Duodenal mucosa (tissue), 2 donors: ENCODE data around the gene IGF1.

Source experiments
- H3K27ac ChIP-seq: one replicate; pipeline ENCODE4 v1.7.0; 2013; ENCODE audit warnings: low read depth, low read length
- H3K27me3 ChIP-seq, 2 donors: one replicate each; pipeline ENCODE4 v1.7.0; 2013; ENCODE audit warnings: low read length in 2 of 2, control low read depth in 1 of 2; ENCODE audit not compliant: insufficient read depth in 2 of 2, control insufficient read depth in 1 of 2
- H3K36me3 ChIP-seq, 2 donors: one replicate each; pipeline ENCODE4 v1.7.0; 2013; ENCODE audit warnings: low read length in 2 of 2, control low read depth in 1 of 2; ENCODE audit not compliant: insufficient read depth in 2 of 2, control insufficient read depth in 1 of 2
- H3K4me1 ChIP-seq, 2 donors: one replicate each; pipeline ENCODE4 v1.7.0; 2013; ENCODE audit warnings: low read length in 2 of 2, control low read depth in 1 of 2; ENCODE audit not compliant: insufficient read depth in 2 of 2, control insufficient read depth in 1 of 2
- H3K4me3 ChIP-seq, 2 donors: one replicate each; pipeline ENCODE4 v1.7.0; 2013; ENCODE audit warnings: low read length in 2 of 2, low read depth in 1 of 2
- H3K9ac ChIP-seq, 2 donors: one replicate each; pipeline ENCODE4 v1.7.0; 2013; ENCODE audit warnings: low read length in 2 of 2, low read depth in 1 of 2
- H3K9me3 ChIP-seq, 2 donors: one replicate each; pipeline ENCODE4 v1.7.0; 2013; ENCODE audit warnings: low read length in 2 of 2, control low read depth in 1 of 2; ENCODE audit not compliant: control insufficient read depth in 1 of 2

The IGF1 gene

DNA sequence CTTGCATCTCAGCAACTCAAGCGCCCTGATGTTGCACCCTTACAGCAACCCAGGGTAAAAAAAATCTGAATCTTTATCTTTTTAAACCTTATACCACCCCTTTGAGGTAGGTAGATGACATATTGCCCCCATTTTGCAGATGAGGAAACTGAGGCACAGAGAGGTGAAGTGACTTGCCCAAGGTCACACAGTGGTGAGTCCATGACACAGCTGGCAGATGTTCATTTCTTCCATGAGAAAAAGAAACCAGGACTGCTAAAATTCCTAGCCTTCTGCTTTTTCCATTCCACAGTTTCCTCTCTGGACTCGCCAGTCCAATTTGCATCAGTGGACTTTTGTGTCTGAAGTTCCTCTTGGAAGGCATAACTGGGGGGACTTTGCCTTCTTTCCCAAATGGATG lies 79.3 kb downstream of the IGF1 start:
- Histone ChIP-seq H3K27ac (no peak overlapping the region), H3K27me3 (no peaks in the 10 kb centered on the region), H3K4me1 (no peaks in the 10 kb centered on the region), H3K9me3 (no peaks in the 10 kb centered on the region), H3K9ac (no peak overlapping the region), H3K36me3 (no peaks in the 10 kb centered on the region), H3K4me3 (no peak overlapping the region)

DNA sequence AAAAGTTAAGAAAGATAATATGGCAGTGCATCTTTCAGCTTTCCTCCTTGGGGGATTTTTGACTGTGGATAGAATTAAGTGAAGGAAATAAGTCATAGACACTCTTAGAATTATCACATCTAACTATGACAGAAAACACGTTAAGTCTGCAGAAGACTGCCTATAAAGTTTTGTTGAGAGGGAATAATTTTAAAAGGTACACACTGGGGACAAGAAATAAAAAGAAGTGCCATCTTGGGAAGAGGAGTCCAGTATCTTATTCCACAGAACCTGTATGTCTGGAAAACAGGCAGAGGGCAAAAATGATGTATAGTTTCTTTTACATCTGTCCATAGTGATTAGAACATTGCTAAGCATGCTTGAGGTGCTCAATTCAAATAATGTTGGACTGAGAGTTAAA lies 80.7 kb downstream of the IGF1 start:
- Histone ChIP-seq H3K9me3 (no peaks in the 10 kb centered on the region), H3K9ac (no peak overlapping the region), H3K27ac (no peak overlapping the region), H3K36me3 (no peaks in the 10 kb centered on the region), H3K4me1 (no peaks in the 10 kb centered on the region), H3K4me3 (no peak overlapping the region), H3K27me3 (no peaks in the 10 kb centered on the region)

DNA sequence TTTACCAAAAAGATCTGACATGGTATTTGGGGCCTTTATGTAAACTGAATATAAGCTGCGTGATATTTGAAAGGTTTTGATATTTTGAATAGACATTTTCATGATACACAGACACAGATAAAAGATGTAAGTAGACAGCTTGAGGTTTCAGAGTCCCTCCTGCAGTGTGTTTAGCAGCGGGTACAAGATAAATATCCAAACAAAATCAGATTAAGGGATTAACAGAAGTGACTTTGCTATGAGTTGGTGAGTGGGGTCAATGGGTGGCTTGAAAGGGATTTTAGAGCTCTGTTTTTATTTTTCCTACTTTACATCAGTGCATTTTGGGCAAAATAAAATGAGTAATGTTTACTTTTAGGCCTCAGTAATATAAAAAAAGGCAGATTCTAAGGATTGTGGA lies 84.1 kb downstream of the IGF1 start:
- no peak overlapping the region for H3K4me3 ChIP-seq
- H3K36me3 ChIP-seq, result no peaks in the 10 kb centered on the region
- H3K9ac ChIP-seq, result no peak overlapping the region
- H3K27me3 ChIP-seq, result no peaks in the 10 kb centered on the region
- no peak overlapping the region for H3K27ac ChIP-seq
- H3K9me3 ChIP-seq, result no peaks in the 10 kb centered on the region
- no peaks in the 10 kb centered on the region for H3K4me1 ChIP-seq

DNA sequence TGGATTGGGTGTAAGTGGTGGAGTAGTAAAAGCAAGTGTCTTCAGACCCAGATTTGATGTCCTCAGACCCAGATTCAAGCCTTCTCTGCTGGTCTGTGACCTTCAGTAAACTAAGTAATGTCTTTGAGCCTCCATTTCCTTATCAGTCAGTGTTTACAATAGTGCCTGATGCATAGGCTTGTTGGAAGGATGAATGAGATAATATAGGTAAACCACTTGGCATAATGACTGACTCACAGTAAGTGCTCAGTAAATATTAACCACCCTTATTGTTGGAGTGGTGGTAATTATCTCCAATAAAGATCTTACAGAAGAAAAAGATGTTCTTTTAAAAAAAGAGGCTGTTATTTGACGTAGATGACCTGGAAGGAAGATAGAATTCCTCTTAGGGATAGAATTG lies 86.2 kb downstream of the IGF1 start:
- H3K4me3 ChIP-seq, result no peak overlapping the region
- H3K4me1 ChIP-seq, result no peaks in the 10 kb centered on the region
- H3K9ac ChIP-seq, result no peak overlapping the region
- no peaks in the 10 kb centered on the region for H3K36me3 ChIP-seq
- no peak overlapping the region for H3K27ac ChIP-seq
- H3K9me3 ChIP-seq, result no peaks in the 10 kb centered on the region
- no peaks in the 10 kb centered on the region for H3K27me3 ChIP-seq

DNA sequence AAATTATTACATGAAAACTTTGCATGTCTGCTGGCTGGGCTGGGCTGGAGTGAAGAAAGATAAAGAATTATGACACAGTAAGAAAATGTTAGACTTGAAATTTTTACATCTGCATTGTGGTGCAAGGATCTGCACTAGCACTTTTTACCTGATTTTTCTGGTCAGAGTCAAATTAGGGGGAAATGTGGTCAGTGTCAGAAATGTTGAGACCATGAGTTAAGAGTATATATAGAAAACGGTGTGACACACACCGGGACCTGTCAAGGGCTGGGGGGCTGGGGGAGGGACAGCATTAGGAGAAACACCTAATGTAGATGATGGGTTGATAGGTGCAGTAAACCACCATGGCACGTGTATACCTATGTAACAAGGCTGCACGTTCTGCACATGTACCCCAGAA lies 90.3 kb downstream of the IGF1 start:
- no peaks in the 10 kb centered on the region for H3K9me3 ChIP-seq
- H3K4me1 ChIP-seq, result no peaks in the 10 kb centered on the region
- no peaks in the 10 kb centered on the region for H3K36me3 ChIP-seq
- no peak overlapping the region for H3K9ac ChIP-seq
- no peak overlapping the region for H3K27ac ChIP-seq
- H3K27me3 ChIP-seq, result no peaks in the 10 kb centered on the region
- no peak overlapping the region for H3K4me3 ChIP-seq

DNA sequence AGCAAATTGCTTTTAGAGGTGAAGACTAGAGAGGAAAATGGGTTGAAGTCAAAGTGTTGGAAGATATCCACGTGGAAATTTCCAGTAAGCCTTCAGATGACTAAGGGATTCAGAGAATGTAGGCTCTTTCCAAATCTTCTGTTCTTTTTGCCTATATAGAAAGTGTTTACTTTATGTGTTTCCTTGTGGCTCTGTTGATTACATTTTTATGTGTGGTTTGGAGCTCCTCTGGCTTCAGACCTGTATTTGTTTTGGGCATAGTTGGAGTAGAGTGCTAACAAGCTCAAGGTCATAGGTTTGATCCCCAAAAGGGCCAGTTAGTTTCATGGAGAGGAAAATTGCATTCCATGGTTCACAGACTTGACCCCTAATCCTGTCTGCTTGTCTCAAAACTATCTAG lies 91.9 kb downstream of the IGF1 start:
- peaks cover 2 to 6% of the 10 kb centered on the region in 2 donors for H3K9me3 ChIP-seq
- H3K4me3 ChIP-seq, result no peak overlapping the region
- no peaks in the 10 kb centered on the region for H3K4me1 ChIP-seq
- H3K27me3 ChIP-seq, result no peaks in the 10 kb centered on the region
- no peak overlapping the region for H3K27ac ChIP-seq
- H3K36me3 ChIP-seq, result no peaks in the 10 kb centered on the region
- no peak overlapping the region for H3K9ac ChIP-seq

DNA sequence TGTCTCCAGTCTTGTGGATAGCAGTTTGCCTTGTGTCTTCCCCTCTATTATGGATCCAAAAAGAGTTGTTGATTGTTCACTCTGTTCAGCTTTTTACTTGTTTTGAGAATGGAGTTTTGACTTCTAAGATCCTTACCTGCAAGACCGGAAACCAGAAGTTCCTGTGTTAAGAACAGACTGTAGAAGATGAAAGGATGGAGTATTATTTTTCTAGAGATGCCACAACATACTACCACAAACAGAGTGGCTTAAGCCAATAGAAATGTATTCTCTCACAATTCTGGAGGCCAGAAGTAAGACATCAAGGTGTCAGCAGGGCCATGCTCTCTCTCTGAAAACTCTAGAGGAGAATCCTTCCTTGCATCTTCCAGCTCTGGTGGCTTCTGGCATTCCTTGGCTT lies 95.0 kb downstream of the IGF1 start:
- Histone ChIP-seq H3K27me3 (no peaks in the 10 kb centered on the region), H3K9ac (no peak overlapping the region), H3K9me3 (peaks cover 2 to 6% of the 10 kb centered on the region in 2 donors), H3K4me1 (no peaks in the 10 kb centered on the region), H3K27ac (no peak overlapping the region), H3K4me3 (no peak overlapping the region), H3K36me3 (no peaks in the 10 kb centered on the region)

DNA sequence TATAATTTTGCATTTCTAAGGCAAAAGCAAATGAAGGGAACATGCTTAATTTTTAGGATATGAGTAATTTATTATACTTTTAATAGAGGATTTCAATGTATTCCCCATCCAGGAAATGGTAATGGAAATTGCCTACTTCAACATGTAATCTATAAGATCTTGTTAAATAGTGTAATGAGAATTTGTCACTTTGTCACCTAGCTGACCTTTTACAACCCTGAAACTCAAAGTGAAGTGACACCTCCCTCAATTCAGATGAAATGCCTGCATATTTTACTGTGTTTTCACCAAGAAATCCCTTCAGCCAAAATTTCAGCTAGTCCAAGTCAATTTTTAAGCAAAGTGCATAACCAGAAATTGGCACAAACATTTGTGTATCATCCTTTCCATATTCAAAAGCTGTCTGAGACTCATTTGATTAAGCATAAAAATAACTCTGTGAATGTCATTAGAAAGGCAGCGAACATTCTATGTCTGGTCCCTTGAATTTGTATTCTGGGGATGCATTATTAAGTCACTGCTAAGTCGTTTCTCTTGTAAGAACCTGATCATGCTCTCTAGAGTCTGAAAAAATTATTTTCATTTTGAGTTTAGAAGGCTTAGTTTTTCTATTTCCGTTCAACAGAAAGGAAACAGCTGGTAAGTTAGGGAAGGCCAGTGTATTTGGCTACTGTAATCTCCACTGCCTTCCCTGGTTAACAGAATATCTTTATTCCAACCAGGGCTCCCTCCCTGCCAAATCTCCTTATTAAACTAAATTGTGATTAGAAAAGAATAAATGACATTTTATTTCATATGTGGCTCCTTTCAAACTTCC lies 100.8 kb downstream of the IGF1 start:
- H3K27me3 ChIP-seq, result no peaks in the 10 kb centered on the region
- H3K4me1 ChIP-seq, result no peaks in the 10 kb centered on the region
- H3K9ac ChIP-seq, result no peak overlapping the region
- no peaks in the 10 kb centered on the region for H3K36me3 ChIP-seq
- H3K27ac ChIP-seq, result no peak overlapping the region
- no peak overlapping the region for H3K4me3 ChIP-seq
- peaks cover 1 to 5% of the 10 kb centered on the region in 2 donors for H3K9me3 ChIP-seq

DNA sequence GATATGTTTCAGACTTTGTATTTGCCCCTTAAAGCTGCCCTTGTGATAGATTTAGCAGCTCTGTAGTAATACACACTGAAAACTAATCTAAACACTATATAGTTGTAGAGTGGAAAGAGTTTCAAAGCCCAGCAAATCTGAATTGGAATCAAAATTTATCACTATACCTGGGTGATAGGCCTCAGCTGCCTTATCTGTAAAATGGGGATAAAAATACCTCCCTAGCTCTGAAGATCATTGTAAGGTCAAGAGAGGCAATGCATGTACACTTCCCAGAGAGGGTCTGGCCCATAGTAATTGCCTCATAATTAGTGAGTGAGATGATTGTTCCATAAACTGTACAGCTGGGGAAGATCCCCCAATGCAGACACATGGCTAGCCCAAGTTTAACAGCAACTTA lies 103.6 kb downstream of the IGF1 start:
- Histone ChIP-seq H3K9me3 (no peaks in the 10 kb centered on the region), H3K4me1 (no peaks in the 10 kb centered on the region), H3K9ac (no peak overlapping the region), H3K27me3 (no peaks in the 10 kb centered on the region), H3K27ac (no peak overlapping the region), H3K36me3 (no peaks in the 10 kb centered on the region), H3K4me3 (no peak overlapping the region)

DNA sequence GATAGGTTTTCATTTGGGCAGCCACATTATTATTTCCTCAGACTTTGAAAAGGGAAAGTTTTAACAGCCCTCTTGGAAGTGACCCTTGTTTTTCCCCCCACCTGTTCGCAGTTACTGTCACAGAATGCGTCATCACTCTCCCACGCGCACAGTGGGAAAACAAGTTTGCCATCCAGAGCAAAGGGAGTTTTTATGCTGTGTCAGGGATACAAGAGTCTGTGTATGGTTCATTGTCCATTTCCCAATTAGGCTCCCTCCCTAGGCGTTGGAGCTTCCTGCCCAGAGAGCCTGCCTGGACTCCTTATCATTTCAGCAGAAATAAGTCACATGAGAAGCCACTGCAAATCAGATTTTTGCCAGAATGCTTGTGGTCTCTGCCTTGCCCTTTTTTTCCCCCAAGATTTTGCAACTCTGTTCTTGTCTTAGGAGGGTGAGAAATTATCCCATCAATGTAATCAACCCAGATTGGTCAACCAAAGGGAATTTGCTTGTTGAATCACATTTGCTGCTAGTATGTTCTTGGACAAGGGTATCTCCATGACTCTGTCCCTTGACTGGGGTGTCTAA lies 104.1 kb downstream of the IGF1 start:
- Histone ChIP-seq H3K36me3 (no peaks in the 10 kb centered on the region), H3K4me3 (no peak overlapping the region), H3K9me3 (no peaks in the 10 kb centered on the region), H3K27me3 (no peaks in the 10 kb centered on the region), H3K4me1 (no peaks in the 10 kb centered on the region), H3K27ac (no peak overlapping the region), H3K9ac (no peak overlapping the region)
